GM18505 (cell line): ENCODE results near the gene LIMS1.
A peak's percentile ranks its signal among the peaks of the same experiment; 100 is the strongest.
"Not testable (repeated sequence)": the region's sequence is repeated elsewhere in the genome, so short reads cannot be mapped to it uniquely, and the experiment has no call there.

ENCODE experiments used
- ATAC-seq: cut with Tn5 transposase; IDR thresholded peaks from one replicate; pipeline ENCODE4 v1.9.1; 2021; ENCODE audit not compliant: unreplicated experiment
- POLR2A ChIP-seq: IDR thresholded peaks from 4 replicates; pipeline ENCODE4 v1.6.1; 2011; ENCODE audit warnings: borderline replicate concordance; ENCODE audit not compliant: insufficient read depth, insufficient read length; ENCODE audit errors: extremely low read depth

The LIMS1 gene

GRCh38 chr2:108587621-108588020, 53.4 kb downstream of the LIMS1 start:
- no peak for ATAC-seq
- no peak for TF ChIP-seq POLR2A

GRCh38 chr2:108588070-108588668, 53.9 kb downstream of the LIMS1 start:
- ATAC-seq: no peak
- TF ChIP-seq POLR2A: no peak

GRCh38 chr2:108589372-108589771, 55.1 kb downstream of the LIMS1 start:
- no peak for TF ChIP-seq POLR2A

GRCh38 chr2:108589781-108590180, 55.5 kb downstream of the LIMS1 start:
- TF ChIP-seq POLR2A: no peak
- no peak for ATAC-seq

More at GRCh38 chr2:108589372-108589771, 55.1 kb downstream of the LIMS1 start:
- ATAC-seq: no peak

GRCh38 chr2:108591163-108591562, 56.9 kb downstream of the LIMS1 start:
- no peak for TF ChIP-seq POLR2A
- ATAC-seq: peak; percentile 42

GRCh38 chr2:108593547-108594098, 59.4 kb downstream of the LIMS1 start:
- no peak for TF ChIP-seq POLR2A
- ATAC-seq: no peak

- ATAC-seq: peak; percentile 91
- TF ChIP-seq POLR2A: no peak
Measured at GRCh38 chr2:108594132-108594981, 60.1 kb downstream of the LIMS1 start.

GRCh38 chr2:108594982-108595464, 60.8 kb downstream of the LIMS1 start:
- ATAC-seq: peak; percentile 34
- no peak for TF ChIP-seq POLR2A

GRCh38 chr2:108595771-108596170, 61.5 kb downstream of the LIMS1 start:
- ATAC-seq: not testable (repeated sequence)

GRCh38 chr2:108597105-108597744, 63.0 kb downstream of the LIMS1 start:
- not testable (repeated sequence) for ATAC-seq

GRCh38 chr2:108601199-108601598, 66.9 kb downstream of the LIMS1 start:
- ATAC-seq: not testable (repeated sequence)

GRCh38 chr2:108602422-108602821, 68.2 kb downstream of the LIMS1 start:
- no peak for TF ChIP-seq POLR2A
- no peak for ATAC-seq

GRCh38 chr2:108604196-108604595, 69.9 kb downstream of the LIMS1 start:
- ATAC-seq: no peak
- TF ChIP-seq POLR2A: no peak

GRCh38 chr2:108605947-108606346, 71.7 kb downstream of the LIMS1 start:
- ATAC-seq: peak; percentile 70
- TF ChIP-seq POLR2A: no peak

- no peak for ATAC-seq
- TF ChIP-seq POLR2A: no peak
Measured at GRCh38 chr2:108607706-108608301, 73.5 kb downstream of the LIMS1 start.
